ENCODE measurements around the gene C1S. TPM values are rescaled to one million over a fixed set of nuclear protein-coding genes. Genes with fewer than 3 reads are reported as not detected.

C1S gene
- total RNA-seq, 2 donors from 2014 or later, result 13.4 to 14.3 TPM

DNA sequence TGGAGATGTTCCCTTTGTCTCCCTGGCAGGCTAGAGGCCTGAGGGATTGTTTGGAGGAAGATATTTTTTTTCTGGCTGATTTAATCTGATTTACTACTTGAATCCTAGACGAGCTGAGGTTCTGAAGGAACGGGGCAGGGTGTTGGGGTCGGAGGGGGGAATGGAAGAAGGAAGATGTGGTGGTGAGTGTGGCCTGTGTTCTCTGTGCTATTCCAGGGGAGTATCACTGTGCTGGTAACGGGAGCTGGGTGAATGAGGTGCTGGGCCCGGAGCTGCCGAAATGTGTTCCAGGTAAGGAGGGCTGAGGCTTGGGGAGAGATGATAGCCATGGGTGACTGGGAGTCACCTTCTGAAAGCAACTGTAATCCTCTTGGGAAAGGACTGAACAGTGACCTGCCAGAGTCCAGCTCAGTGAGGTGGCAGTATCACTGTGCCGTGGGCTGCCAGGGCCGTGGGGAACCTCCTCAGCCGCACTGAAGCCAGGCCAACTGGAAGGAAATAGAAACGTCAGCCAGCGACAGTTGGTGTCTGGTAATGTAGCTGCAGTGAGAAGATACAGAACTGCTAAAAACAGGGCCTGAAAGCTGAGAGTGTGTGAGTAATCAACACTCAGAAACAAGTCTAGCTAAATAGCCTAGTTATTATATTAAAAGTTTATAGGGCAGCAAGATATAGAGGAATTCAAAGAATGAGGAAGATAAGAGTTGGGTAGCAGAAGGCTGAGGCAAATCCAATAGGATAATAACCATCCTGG, 7.9 kb downstream of the C1S start:
- no peak overlapping the region for H3K4me3 Mint-ChIP-seq
- TF ChIP-seq, protein P1, sequence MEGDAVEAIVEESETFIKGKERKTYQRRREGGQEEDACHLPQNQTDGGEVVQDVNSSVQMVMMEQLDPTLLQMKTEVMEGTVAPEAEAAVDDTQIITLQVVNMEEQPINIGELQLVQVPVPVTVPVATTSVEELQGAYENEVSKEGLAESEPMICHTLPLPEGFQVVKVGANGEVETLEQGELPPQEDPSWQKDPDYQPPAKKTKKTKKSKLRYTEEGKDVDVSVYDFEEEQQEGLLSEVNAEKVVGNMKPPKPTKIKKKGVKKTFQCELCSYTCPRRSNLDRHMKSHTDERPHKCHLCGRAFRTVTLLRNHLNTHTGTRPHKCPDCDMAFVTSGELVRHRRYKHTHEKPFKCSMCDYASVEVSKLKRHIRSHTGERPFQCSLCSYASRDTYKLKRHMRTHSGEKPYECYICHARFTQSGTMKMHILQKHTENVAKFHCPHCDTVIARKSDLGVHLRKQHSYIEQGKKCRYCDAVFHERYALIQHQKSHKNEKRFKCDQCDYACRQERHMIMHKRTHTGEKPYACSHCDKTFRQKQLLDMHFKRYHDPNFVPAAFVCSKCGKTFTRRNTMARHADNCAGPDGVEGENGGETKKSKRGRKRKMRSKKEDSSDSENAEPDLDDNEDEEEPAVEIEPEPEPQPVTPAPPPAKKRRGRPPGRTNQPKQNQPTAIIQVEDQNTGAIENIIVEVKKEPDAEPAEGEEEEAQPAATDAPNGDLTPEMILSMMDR (conservative IDR thresholded peaks at IDR 0.05), result no peak
- Histone ChIP-seq H3K27me3 (ENCODE audit: control insufficient read depth, insufficient read depth, low read length, poor library complexity, severe bottlenecking) (no peaks in the 10 kb centered on the region), H3K27ac (ENCODE audit: low read depth, low read length) (no peak overlapping the region), H3K9me3 (ENCODE audit: control insufficient read depth, low read length) (no peaks in the 10 kb centered on the region), H3K9ac (ENCODE audit: extremely low read depth, low read length, poor library complexity, severe bottlenecking) (no peak overlapping the region), H3K36me3 (ENCODE audit: control insufficient read depth, insufficient read depth, low read length) (no peaks in the 10 kb centered on the region), H3K4me3 (ENCODE audit: low read length) (no peak overlapping the region), H3K4me1 (ENCODE audit: control insufficient read depth, insufficient read depth, low read length) (no peaks in the 10 kb centered on the region)
- H3K27ac Mint-ChIP-seq, result no peak overlapping the region
- DNase-seq, result no peak
- WGBS, 2 experiments (ENCODE audit: insufficient coverage in 1 of 2, insufficient read length in 1 of 2), result 93 to 98% methylated on average over 6 to 11 of the region's 11 CpGs
- peaks cover 25% of the 10 kb centered on the region for H3K27me3 Mint-ChIP-seq (ENCODE audit: insufficient read depth)
- H3K4me1 Mint-ChIP-seq, result peaks cover 2% of the 10 kb centered on the region
- H3K9me3 Mint-ChIP-seq, result no peaks in the 10 kb centered on the region
- no peaks in the 10 kb centered on the region for H3K36me3 Mint-ChIP-seq (ENCODE audit: low read depth)

DNA sequence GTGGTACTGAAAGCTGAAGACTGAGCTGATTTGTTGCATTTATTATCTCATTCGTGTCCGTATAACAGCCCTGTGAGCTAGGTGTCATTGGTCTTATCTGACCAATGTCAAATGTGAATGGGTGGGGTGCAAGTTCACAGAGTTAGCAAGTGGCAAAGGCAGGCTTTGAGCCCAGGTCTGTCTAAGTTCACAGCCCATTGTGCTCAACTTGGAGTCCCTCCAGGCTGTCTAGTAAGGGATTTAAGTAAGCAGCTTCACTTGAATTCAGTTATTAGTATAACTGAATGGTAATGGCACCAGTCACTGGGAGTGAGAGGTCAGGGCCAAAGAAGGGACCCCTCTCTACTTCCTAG, 8.5 kb downstream of the C1S start:
- no peak overlapping the region for H3K4me3 ChIP-seq (ENCODE audit: low read length)

DNA sequence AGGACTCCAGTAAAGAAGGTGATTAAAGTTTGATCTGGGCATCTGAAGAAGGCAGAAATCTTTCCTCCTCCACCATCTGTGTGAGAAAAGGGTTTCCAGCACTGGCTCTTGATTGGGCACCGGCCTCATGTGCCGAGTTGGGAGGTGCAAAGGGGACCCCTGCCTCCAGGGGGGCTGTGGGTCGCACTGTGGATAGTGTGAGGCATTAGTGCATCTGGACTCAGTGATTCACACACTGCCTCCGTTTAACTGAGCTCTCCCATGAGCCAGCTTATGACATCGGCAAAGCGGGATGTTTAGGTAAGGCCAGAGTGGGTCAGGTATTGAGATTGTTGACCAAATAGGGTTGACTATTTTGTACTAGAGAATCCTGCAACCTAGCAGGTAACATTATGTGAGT, 8.9 kb downstream of the C1S start:
- H3K36me3 Mint-ChIP-seq (ENCODE audit: low read depth), result no peaks in the 10 kb centered on the region
- Histone ChIP-seq H3K9ac (ENCODE audit: extremely low read depth, low read length, poor library complexity, severe bottlenecking) (no peak overlapping the region), H3K27ac (ENCODE audit: low read depth, low read length) (no peak overlapping the region), H3K36me3 (ENCODE audit: control insufficient read depth, insufficient read depth, low read length) (no peaks in the 10 kb centered on the region), H3K9me3 (ENCODE audit: control insufficient read depth, low read length) (no peaks in the 10 kb centered on the region), H3K4me1 (ENCODE audit: control insufficient read depth, insufficient read depth, low read length) (peaks cover 5% of the 10 kb centered on the region), H3K27me3 (ENCODE audit: control insufficient read depth, insufficient read depth, low read length, poor library complexity, severe bottlenecking) (no peaks in the 10 kb centered on the region), H3K4me3 (ENCODE audit: low read length) (no peak overlapping the region)
- no peak overlapping the region for H3K4me3 Mint-ChIP-seq
- H3K27ac Mint-ChIP-seq, result no peak overlapping the region
- DNase-seq, result no peak
- H3K9me3 Mint-ChIP-seq, result no peaks in the 10 kb centered on the region
- H3K4me1 Mint-ChIP-seq, result peaks cover 7% of the 10 kb centered on the region
- TF ChIP-seq, protein P1 (conservative IDR thresholded peaks at IDR 0.05), result no peak
- H3K27me3 Mint-ChIP-seq (ENCODE audit: insufficient read depth), result peaks cover 25% of the 10 kb centered on the region
- 94 to 100% methylated on average over 2 to 6 of the region's 6 CpGs for WGBS, 2 experiments (ENCODE audit: insufficient coverage in 1 of 2, insufficient read length in 1 of 2)

More for the DNA sequence above, 8.5 kb downstream of the C1S start:
- Histone ChIP-seq H3K36me3 (ENCODE audit: control insufficient read depth, insufficient read depth, low read length) (no peaks in the 10 kb centered on the region), H3K9ac (ENCODE audit: extremely low read depth, low read length, poor library complexity, severe bottlenecking) (no peak overlapping the region), H3K9me3 (ENCODE audit: control insufficient read depth, low read length) (no peaks in the 10 kb centered on the region), H3K27ac (ENCODE audit: low read depth, low read length) (no peak overlapping the region), H3K4me1 (ENCODE audit: control insufficient read depth, insufficient read depth, low read length) (peaks cover 5% of the 10 kb centered on the region), H3K27me3 (ENCODE audit: control insufficient read depth, insufficient read depth, low read length, poor library complexity, severe bottlenecking) (no peaks in the 10 kb centered on the region)
- Mint-ChIP-seq H3K36me3 (ENCODE audit: low read depth) (no peaks in the 10 kb centered on the region), H3K27ac (no peak overlapping the region), H3K4me3 (no peak overlapping the region), H3K27me3 (ENCODE audit: insufficient read depth) (peaks cover 25% of the 10 kb centered on the region), H3K4me1 (peaks cover 4% of the 10 kb centered on the region), H3K9me3 (no peaks in the 10 kb centered on the region)
- WGBS, 2 experiments (ENCODE audit: insufficient coverage in 1 of 2, insufficient read length in 1 of 2), result 91 to 100% methylated on average over 2 of the region's 2 CpGs
- TF ChIP-seq, protein P1 (conservative IDR thresholded peaks at IDR 0.05), result no peak
- DNase-seq, result no peak

All from endodermal cell (in vitro differentiated cells).